Immature natural killer cell (primary cell): ENCODE results near the gene ARL4D. TPM values are rescaled to one million over a fixed set of nuclear protein-coding genes. Genes with fewer than 3 reads are reported as not detected.
"Not testable (repeated sequence)": the region's sequence is repeated elsewhere in the genome, so short reads cannot be mapped to it uniquely, and the experiment has no call there.

Source experiments
- DNase-seq, 3 donors: peaks; one replicate each; pipeline ENCODE4 v3.0.0; 2022; ENCODE audit warnings: mixed read lengths in 1 of 3
- H3K27ac Mint-ChIP-seq, 6 donors: one replicate each; pipeline ENCODE4 v1.8.0; 2020; ENCODE audit warnings: mixed read lengths in 6 of 6, mild to moderate bottlenecking in 5 of 6, inconsistent platforms in 4 of 6, moderate library complexity in 3 of 6
- H3K27me3 Mint-ChIP-seq, 3 donors: one replicate each; pipeline ENCODE4 v1.8.0; 2020 to 2021; ENCODE audit warnings: low read depth in 3 of 3, mild to moderate bottlenecking in 3 of 3, mixed read lengths in 3 of 3, moderate library complexity in 3 of 3, inconsistent platforms in 1 of 3
- H3K36me3 Mint-ChIP-seq, 3 donors: one replicate each; pipeline ENCODE4 v1.8.0; 2020; ENCODE audit warnings: mixed read lengths in 3 of 3, inconsistent platforms in 2 of 3, mild to moderate bottlenecking in 2 of 3
- H3K4me1 Mint-ChIP-seq, 2 donors: one replicate each; pipeline ENCODE4 v1.8.0; 2020; ENCODE audit warnings: inconsistent platforms in 2 of 2, mild to moderate bottlenecking in 2 of 2, mixed read lengths in 2 of 2, moderate library complexity in 1 of 2
- H3K4me3 Mint-ChIP-seq, 5 donors: one replicate each; pipeline ENCODE4 v1.8.0; 2020; ENCODE audit warnings: mild to moderate bottlenecking in 5 of 5, mixed read lengths in 5 of 5, inconsistent platforms in 3 of 5, moderate library complexity in 3 of 5
- H3K9me3 Mint-ChIP-seq, 6 donors: one replicate each; pipeline ENCODE4 v1.8.0; 2020; ENCODE audit warnings: mild to moderate bottlenecking in 6 of 6, mixed read lengths in 6 of 6, inconsistent platforms in 4 of 6, moderate library complexity in 3 of 6
- polyA plus RNA-seq, 3 donors: library from polyadenylated mRNA; unstranded; fragments of 300-500 nt; fragmentation: Illumina TruSeq; gene quantifications; one replicate each; pipeline ENCODE4 v1.2.3, GENCODE V29; 2021

Gene ARL4D
- polyA plus RNA-seq, 3 donors from 2014 or later: 4.5 to 10.0 (median 9.9) TPM

DNA sequence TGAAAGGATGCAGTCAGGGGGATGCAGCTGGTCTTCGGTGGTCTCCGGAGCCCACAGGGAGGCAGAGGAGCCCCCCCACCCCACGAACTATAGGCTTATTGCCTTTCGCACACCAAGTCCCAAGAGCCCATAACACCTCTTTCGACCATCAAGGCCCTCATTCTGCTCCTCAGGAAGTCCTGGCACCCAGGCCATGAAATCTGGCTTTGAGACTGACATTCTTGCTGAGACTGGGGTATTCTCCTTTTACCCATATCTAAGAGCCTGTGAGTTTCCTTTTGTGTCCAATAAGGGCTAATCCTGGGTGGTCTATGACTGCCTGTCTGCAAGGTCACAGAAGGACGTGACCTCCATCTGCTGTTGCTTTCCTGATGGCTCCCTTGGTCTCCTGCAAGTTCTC lies 6.4 kb upstream of the ARL4D start:
- Mint-ChIP-seq H3K4me1 (peaks cover 25 to 29% of the 10 kb centered on the region in 2 donors), H3K27ac (no peak overlapping the region), H3K4me3 (no peak overlapping the region), H3K27me3 (peaks cover 3 to 6% (median 4%) of the 10 kb centered on the region in 3 donors), H3K9me3 (no peaks in the 10 kb centered on the region), H3K36me3 (no peaks in the 10 kb centered on the region)
- no peak for DNase-seq

DNA sequence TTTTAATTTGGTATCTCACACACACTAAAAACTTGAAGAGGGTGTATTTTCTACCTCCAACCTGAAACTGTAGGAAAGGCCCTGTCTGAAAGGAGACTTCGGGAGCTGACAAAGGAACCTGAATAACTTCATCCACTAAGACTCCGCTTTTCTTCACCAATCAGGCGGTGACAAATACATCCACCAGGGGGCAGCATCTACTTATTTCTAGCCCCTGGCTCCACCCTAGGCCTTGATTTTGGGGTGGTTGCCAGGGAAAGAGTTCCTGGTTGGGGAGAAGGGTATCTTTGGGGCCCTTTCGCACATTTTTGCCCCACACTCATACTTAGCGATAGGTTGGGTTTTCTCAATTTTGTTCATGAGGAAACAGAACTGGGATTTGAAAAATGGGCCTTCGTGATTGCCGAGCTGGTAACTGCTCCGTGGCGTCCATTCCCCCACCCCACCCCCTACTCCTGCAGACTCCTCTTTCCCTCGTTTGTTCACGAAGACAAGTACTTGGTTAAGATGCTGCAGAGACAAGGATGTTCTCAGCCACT lies 4.8 kb upstream of the ARL4D start:
- DNase-seq: peak; percentile 80 to 84 (median 81)
- Mint-ChIP-seq H3K27ac (peak overlapping the region in 5 of 6 donors; percentile 29 to 71 (median 43)), H3K9me3 (no peaks in the 10 kb centered on the region), H3K36me3 (no peaks in the 10 kb centered on the region), H3K4me3 (no peak overlapping the region), H3K4me1 (peaks cover 24 to 26% of the 10 kb centered on the region in 2 donors), H3K27me3 (peaks cover 0 to 4% (median 3%) of the 10 kb centered on the region in 3 donors)

DNA sequence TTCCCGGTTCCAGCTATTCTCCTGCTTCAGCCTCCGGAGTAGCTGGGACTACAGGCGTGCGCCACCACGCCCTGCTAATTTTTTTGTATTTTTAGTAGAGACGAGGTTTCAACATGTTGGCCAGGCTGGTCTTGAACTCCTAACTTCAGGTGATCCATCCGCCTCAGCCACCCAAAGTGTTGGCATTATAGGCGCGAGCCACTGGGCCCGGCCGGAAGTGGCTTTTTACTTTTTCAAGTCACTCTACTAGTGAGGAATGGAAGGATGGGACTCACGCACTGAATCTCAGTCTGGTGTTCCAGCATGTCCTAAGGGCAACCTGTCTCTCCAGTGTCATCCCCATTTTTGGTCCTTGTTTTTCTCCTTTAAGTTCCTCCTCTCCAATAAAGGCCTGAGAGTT lies 4.1 kb upstream of the ARL4D start:
- not testable (repeated sequence) for H3K9me3 Mint-ChIP-seq

DNA sequence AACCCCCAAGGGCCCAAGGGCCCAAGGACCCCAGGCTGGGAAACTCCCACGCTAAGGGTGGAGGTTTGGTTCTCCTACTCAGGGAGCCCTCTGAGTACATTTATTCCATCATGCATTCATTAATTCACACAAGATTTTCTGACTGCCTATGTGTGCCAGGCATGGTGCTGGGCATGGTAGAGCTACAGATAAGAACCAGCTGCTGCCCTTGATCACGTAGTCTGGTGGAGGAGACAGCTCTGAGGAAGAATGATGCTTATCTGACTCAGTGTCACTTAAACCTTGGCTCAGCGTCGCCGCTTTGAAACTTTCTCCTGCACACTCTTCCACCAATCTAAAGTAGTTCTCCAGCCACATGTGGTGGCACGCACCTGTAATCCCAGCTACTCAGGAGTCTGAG lies 3.6 kb upstream of the ARL4D start:
- no peak for DNase-seq
- H3K4me3 Mint-ChIP-seq: no peak overlapping the region
- H3K36me3 Mint-ChIP-seq: no peaks in the 10 kb centered on the region
- H3K4me1 Mint-ChIP-seq: peaks cover 19 to 24% of the 10 kb centered on the region in 2 donors
- no peak overlapping the region for H3K27ac Mint-ChIP-seq
- H3K9me3 Mint-ChIP-seq: no peaks in the 10 kb centered on the region
- H3K27me3 Mint-ChIP-seq: peaks cover 0 to 4% (median 4%) of the 10 kb centered on the region in 3 donors

More for the DNA sequence above, 4.1 kb upstream of the ARL4D start:
- not testable (repeated sequence) for H3K36me3 Mint-ChIP-seq, H3K27ac Mint-ChIP-seq, DNase-seq, H3K27me3 Mint-ChIP-seq, H3K4me3 Mint-ChIP-seq
- H3K4me1 Mint-ChIP-seq: peaks cover 22 to 26% of the 10 kb centered on the region in 2 donors

DNA sequence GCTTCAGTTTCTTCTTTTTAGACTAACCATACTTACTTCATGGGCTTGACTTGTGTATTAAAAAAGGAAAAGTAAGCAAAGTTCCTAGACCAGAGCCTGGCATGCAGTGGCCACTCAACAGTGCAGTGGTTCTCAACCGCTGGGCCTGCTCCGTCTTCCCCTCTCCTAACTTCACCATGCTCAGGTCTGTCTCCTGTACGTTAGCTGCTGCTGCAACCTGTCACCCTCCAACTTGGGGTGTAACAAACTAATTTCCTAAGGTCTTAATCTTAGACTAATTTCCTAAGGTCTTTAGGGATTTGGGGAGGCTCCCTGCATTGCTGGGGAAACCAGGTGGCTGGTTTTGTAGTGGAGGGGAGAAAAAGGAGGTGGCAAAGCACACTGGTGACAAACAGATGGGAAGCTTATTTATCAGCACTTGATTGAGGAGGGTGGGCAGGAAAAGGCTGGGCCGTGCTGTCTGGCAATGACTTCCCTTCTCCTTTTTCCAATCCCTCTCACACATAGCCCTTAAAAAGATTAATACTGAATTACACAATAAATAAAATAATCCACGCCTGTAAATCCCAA lies 2.2 kb upstream of the ARL4D start:
- Mint-ChIP-seq H3K4me1 (peaks cover 27 to 32% of the 10 kb centered on the region in 2 donors), H3K36me3 (no peaks in the 10 kb centered on the region), H3K27me3 (peaks cover 0 to 4% (median 4%) of the 10 kb centered on the region in 3 donors), H3K27ac (peak overlapping the region in 1 of 6 donors; percentile 10), H3K4me3 (peak overlapping the region in 1 of 5 donors; percentile 62), H3K9me3 (no peaks in the 10 kb centered on the region)
- no peak for DNase-seq

DNA sequence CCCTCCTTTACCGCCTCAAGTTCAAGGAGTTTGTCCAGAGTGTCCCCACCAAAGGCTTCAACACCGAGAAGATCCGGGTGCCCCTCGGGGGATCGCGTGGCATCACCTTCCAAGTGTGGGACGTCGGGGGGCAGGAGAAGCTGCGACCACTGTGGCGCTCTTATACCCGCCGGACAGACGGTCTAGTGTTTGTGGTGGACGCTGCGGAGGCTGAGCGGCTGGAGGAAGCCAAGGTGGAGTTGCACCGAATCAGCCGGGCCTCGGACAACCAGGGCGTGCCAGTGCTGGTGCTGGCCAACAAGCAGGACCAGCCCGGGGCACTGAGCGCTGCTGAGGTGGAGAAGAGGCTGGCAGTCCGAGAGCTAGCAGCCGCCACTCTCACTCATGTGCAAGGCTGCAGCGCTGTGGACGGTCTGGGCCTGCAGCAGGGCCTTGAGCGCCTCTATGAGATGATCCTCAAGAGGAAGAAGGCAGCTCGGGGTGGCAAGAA lies 1.1 kb downstream of the ARL4D start:
- DNase-seq: no peak
- H3K36me3 Mint-ChIP-seq: no peaks in the 10 kb centered on the region
- H3K27me3 Mint-ChIP-seq: peaks cover 0 to 4% (median 4%) of the 10 kb centered on the region in 3 donors
- no peaks in the 10 kb centered on the region for H3K9me3 Mint-ChIP-seq
- peak overlapping the region in 4 of 6 donors; percentile 36 to 94 (median 70) for H3K27ac Mint-ChIP-seq
- H3K4me1 Mint-ChIP-seq: peaks cover 20 to 24% of the 10 kb centered on the region in 2 donors
- H3K4me3 Mint-ChIP-seq: peak overlapping the region; percentile 91 to 96 (median 93)

DNA sequence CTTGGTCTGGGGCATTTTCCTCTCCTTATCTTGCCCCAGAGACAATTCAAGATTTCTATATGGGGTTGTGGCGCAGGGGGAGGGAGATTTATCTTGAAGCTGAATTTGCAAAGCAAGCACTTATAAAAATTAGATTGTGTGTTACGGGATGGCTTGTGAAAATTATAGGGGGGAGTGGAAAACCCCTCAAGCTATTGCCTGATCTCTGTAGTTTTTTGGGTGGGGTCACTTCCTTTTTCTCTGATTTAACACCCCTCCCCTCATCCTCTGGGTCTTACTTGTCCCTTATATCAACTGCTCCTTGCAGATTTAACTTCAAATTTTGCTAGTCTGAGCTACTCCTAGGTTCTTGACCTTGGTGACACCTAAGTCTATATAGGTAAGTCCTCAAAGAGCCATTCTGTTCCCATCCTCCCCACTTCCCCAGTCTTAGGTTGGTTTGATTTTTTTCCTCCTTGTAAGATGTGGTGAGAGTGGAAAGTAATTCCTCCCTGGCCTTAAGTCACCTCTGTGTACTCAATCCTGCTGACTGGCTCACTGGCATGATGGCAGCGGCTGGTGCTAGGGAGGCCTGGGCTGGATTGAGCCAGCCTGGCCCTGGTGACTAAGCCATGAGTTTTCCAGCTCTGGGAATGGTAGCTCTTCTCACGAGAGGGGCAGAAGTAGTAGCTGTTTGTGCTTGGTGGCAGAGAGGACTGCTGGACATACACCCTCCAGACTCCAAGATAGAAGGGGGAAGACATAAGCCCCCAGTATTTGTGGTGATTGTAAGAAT lies 2.3 kb downstream of the ARL4D start:
- Mint-ChIP-seq H3K36me3 (no peaks in the 10 kb centered on the region), H3K4me3 (peak overlapping the region in 4 of 5 donors; percentile 54 to 73 (median 68)), H3K4me1 (peaks cover 20 to 24% of the 10 kb centered on the region in 2 donors), H3K27me3 (peaks cover 0 to 6% (median 4%) of the 10 kb centered on the region in 3 donors), H3K27ac (peak overlapping the region in 3 of 6 donors; percentile 42 to 60 (median 45)), H3K9me3 (no peaks in the 10 kb centered on the region)
- no peak for DNase-seq

DNA sequence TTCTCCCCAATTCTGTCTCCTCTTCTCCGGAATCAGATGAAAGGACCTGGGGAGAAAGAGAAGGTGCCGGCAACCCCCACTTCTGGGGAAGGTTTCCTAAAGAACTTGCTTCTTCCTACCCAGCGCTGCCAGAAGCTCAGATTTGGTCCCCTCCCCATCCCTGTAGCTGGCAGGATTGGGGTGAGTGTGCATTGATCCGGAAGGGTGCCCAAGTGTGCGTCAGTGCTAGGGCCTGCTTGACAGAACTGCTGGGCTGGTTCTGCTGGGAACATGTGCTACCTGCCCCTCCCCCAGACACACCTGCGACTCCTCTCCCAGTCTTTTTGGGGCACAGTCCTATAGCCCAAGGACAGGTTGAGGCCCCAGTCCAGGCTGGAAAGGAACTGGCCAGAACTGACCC lies 3.3 kb downstream of the ARL4D start:
- H3K27me3 Mint-ChIP-seq: peaks cover 0 to 6% (median 4%) of the 10 kb centered on the region in 3 donors
- H3K9me3 Mint-ChIP-seq: no peaks in the 10 kb centered on the region
- H3K27ac Mint-ChIP-seq: no peak overlapping the region
- no peak overlapping the region for H3K4me3 Mint-ChIP-seq
- H3K36me3 Mint-ChIP-seq: no peaks in the 10 kb centered on the region
- H3K4me1 Mint-ChIP-seq: peaks cover 20 to 24% of the 10 kb centered on the region in 2 donors
- DNase-seq: no peak

DNA sequence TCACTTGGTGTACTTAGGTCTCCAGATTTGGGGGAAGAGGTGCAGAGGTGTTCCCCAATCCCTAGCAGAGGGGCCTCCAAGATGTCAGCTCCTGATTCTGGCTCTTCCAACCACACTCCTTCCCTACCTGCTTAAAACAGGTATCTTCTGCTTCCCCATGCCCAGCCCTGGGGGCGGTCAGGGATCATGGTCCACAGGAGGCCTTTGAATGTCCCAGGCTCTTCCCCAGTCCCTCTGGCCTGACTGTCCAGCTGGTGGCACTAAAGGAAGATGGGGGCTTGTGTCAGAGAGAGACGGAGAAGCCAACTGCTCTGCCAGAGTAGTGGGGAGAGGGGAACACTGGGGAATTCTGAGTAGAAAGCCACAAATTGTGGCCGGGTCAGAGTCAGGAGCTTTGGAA lies 3.8 kb downstream of the ARL4D start:
- DNase-seq: no peak
- Mint-ChIP-seq H3K4me3 (no peak overlapping the region), H3K36me3 (no peaks in the 10 kb centered on the region), H3K27me3 (peaks cover 0 to 6% (median 4%) of the 10 kb centered on the region in 3 donors), H3K9me3 (no peaks in the 10 kb centered on the region), H3K27ac (no peak overlapping the region), H3K4me1 (peaks cover 20 to 24% of the 10 kb centered on the region in 2 donors)

DNA sequence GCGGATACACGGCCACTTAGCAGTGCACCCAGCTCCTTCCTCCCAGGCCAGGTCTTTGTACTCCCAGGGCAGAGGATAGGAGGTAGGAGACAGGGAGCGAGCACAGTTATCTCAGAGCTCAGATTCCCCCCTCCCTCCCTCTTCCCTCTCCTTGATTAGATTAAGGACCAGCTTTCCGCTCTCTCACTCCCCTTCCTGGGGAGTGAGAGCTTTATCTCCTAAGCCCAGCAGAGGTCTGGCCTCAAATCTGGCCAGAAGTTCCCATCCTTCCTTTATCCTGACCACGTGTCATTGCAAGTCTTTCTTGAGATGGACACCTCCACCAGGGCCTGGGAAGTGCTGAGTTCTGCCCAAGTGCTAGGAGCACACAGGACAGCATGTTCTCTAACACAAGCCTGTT lies 5.1 kb downstream of the ARL4D start:
- peaks cover 0 to 6% (median 3%) of the 10 kb centered on the region in 3 donors for H3K27me3 Mint-ChIP-seq
- no peaks in the 10 kb centered on the region for H3K36me3 Mint-ChIP-seq
- no peaks in the 10 kb centered on the region for H3K9me3 Mint-ChIP-seq
- H3K4me3 Mint-ChIP-seq: no peak overlapping the region
- H3K4me1 Mint-ChIP-seq: peaks cover 13 to 17% of the 10 kb centered on the region in 2 donors
- no peak for DNase-seq
- H3K27ac Mint-ChIP-seq: no peak overlapping the region

DNA sequence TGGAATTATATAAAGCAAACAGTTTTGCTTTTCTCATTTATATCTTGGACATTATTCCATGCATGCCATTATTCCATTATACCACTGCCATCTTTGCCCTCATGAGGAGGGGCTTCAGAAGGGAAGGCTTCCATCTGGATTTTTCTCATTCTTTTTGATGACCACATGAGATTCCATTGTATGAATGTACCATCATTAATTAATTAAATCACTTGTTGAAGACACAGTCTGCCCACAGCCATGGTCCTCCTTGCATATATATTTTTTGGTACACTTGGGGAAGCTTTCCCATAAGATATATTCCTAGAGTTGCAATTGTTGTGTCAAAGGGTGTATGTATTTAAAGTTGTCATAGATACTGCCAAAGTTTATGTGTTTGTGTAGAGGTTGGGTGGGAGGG lies 7.1 kb downstream of the ARL4D start:
- no peak overlapping the region for H3K4me3 Mint-ChIP-seq
- H3K9me3 Mint-ChIP-seq: no peaks in the 10 kb centered on the region
- peaks cover 2 to 4% of the 10 kb centered on the region in 2 donors for H3K4me1 Mint-ChIP-seq
- H3K27me3 Mint-ChIP-seq: peaks cover 0 to 5% (median 2%) of the 10 kb centered on the region in 3 donors
- H3K36me3 Mint-ChIP-seq: no peaks in the 10 kb centered on the region
- no peak overlapping the region for H3K27ac Mint-ChIP-seq
- DNase-seq: no peak

DNA sequence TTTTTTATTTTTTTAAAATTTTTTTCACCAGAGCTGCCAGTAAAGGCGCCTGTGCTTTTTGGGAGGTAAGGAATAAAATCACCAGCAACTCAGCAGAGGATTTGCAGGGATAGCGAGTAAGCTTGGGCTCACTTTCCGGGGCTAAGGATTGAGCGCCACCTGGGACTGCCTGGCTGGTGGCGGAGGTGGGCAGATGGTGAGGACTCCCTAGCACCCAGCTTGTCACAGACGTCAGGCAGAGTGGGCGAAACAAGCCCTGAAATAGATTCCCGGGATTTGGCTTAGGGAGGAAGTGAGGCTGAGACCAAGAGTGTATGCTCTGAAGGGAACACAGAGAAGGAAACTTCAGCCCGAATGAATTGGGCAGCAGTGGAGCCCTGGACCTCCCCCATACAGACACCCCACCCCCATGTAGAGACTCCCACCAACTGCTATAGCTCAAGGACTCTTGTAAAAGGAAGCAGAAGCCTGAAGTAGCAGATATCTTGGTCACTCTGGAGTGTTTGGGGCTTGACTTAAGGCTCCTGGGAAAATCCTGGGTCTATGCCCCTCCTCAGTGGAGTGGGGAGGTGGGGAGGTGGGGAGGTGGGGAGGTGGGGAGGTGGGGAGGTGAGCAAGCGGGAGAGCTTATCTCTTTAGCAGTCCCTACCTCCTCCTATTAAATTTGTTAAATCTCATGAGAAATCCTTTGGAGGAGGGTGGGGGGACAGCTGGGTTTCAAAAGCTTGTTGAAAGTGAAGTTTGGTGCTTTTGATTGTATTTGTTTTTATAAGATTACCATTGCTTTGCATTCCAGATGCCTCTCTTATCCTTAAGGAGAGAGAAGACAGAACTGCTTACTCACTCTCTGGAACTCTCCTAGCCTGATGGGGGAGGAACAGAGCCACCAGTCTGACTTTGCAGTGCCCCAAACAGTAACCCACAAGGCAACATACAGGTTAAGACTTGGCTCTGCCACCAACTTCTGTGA lies 8.2 kb downstream of the ARL4D start:
- H3K27me3 Mint-ChIP-seq: peaks cover 0 to 5% (median 5%) of the 10 kb centered on the region in 3 donors
- no peak for DNase-seq
- H3K27ac Mint-ChIP-seq: no peak overlapping the region
- H3K4me1 Mint-ChIP-seq: no peaks in the 10 kb centered on the region
- no peak overlapping the region for H3K4me3 Mint-ChIP-seq
- no peaks in the 10 kb centered on the region for H3K36me3 Mint-ChIP-seq
- no peaks in the 10 kb centered on the region for H3K9me3 Mint-ChIP-seq

DNA sequence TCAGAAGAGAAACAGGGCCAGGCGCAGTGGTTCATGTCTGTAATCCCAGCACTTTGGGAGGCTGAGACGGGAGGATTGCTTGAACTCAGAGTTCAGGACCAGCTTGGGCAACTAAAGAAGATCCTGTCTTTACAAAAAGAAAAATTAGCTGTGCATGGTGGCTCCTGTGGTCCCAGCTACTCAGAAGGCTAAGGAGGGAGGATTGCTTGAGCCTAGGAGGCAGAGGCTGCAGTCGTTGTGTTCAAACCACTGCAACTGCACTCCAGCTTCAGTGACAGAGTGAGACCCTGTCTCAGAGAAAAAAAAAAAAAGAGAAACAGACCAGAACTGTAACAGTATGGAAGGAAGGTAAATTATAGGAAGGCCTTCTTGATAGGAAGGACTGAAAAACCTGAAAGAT lies 10.3 kb downstream of the ARL4D start:
- H3K4me3 Mint-ChIP-seq: no peak overlapping the region
- no peaks in the 10 kb centered on the region for H3K4me1 Mint-ChIP-seq
- H3K36me3 Mint-ChIP-seq: no peaks in the 10 kb centered on the region
- H3K27me3 Mint-ChIP-seq: peaks cover 0 to 7% (median 5%) of the 10 kb centered on the region in 3 donors
- no peak for DNase-seq
- no peaks in the 10 kb centered on the region for H3K9me3 Mint-ChIP-seq
- H3K27ac Mint-ChIP-seq: no peak overlapping the region
